Subcutaneous abdominal adipose tissue (tissue), 5 donors: ENCODE measurements around the gene GPR32.
A peak's percentile ranks its signal among the peaks of the same experiment; 100 is the strongest.

ENCODE experiments used
- H3K27ac ChIP-seq: one replicate; pipeline ENCODE4 v1.7.0; 2013; ENCODE audit warnings: low read depth, mild to moderate bottlenecking, inconsistent platforms, low read length, moderate library complexity
- H3K27me3 ChIP-seq, 5 donors: one replicate each; pipeline ENCODE4 v1.7.0; 2013; ENCODE audit warnings: low read length in 5 of 5, inconsistent platforms in 1 of 5; ENCODE audit not compliant: control insufficient read depth in 5 of 5, insufficient read depth in 4 of 5
- H3K36me3 ChIP-seq, 5 donors: one replicate each; pipeline ENCODE4 v1.7.0; 2013; ENCODE audit warnings: low read length in 5 of 5; ENCODE audit not compliant: control insufficient read depth in 5 of 5, insufficient read depth in 5 of 5
- H3K4me1 ChIP-seq, 5 donors: one replicate each; pipeline ENCODE4 v1.7.0; 2013; ENCODE audit warnings: low read length in 5 of 5, mild to moderate bottlenecking in 3 of 5, moderate library complexity in 1 of 5; ENCODE audit not compliant: control insufficient read depth in 5 of 5, insufficient read depth in 5 of 5
- H3K4me3 ChIP-seq, 5 donors: one replicate each; pipeline ENCODE4 v1.7.0; 2013; ENCODE audit warnings: low read length in 5 of 5, low read depth in 1 of 5
- H3K9ac ChIP-seq, 5 donors: one replicate each; pipeline ENCODE4 v1.7.0; 2013; ENCODE audit warnings: low read length in 5 of 5, mild to moderate bottlenecking in 4 of 5, moderate library complexity in 3 of 5
- H3K9me3 ChIP-seq, 5 donors: one replicate each; pipeline ENCODE4 v1.7.0; 2013; ENCODE audit warnings: low read length in 5 of 5; ENCODE audit not compliant: control insufficient read depth in 5 of 5
- donor health status: healthy.
- donor health status: healthy.
- donor health status: healthy.
- donor health status: healthy.
- donor health status: healthy.

GPR32 gene

GRCh38 chr19:50725911-50726230 lies 44.4 kb upstream of the GPR32 start:
- Histone ChIP-seq H3K9ac (no peak overlapping the region), H3K27ac (no peak overlapping the region), H3K4me1 (peaks cover 0 to 37% (median 33%) of the 10 kb centered on the region in 5 donors), H3K36me3 (no peaks in the 10 kb centered on the region), H3K9me3 (no peaks in the 10 kb centered on the region), H3K4me3 (peak overlapping the region in 3 of 5 donors; percentile 44 to 81 (median 65)), H3K27me3 (peaks cover 24 to 45% (median 32%) of the 10 kb centered on the region in 5 donors)

DNA sequence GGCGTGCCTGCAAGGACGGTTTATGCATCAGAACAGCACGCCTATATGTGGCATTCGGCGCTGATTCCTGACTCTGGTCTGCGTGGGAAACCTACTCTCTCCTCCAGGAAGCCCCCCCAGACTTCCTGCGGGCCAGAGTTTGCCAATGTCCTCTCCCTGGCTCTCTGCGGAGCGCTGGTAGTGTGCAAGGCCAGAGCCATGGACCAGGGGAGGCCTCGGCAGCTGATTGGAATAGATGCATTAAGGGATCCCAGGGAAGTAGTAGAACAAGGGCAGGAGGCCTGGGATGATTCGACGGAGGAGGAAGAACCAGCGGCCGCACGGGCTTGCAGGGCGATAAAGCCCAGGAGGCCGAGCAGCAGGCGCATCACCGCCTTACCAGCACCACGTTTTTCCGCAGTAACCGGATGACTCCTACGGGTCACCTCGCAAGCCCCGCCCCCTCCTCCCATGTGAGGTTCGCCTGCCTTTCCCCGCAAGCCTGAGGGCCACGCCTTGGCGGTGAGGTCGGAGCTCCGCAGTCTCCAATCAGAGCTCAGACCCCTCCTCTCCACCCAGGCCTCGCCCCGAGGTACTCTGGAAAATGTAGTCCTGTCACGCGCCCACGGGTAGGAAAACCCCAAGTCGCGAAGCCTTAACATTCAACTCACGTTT lies 42.1 kb upstream of the GPR32 start:
- Histone ChIP-seq H3K9ac (no peak overlapping the region), H3K4me3 (no peak overlapping the region)

GRCh38 chr19:50729894-50730293 lies 40.4 kb upstream of the GPR32 start:
- peaks cover 0 to 14% (median 14%) of the 10 kb centered on the region in 5 donors for H3K27me3 ChIP-seq
- H3K9me3 ChIP-seq: no peaks in the 10 kb centered on the region
- no peaks in the 10 kb centered on the region for H3K36me3 ChIP-seq
- H3K27ac ChIP-seq: no peak overlapping the region
- H3K4me3 ChIP-seq: no peak overlapping the region
- H3K4me1 ChIP-seq: peaks cover 0 to 16% (median 12%) of the 10 kb centered on the region in 5 donors
- no peak overlapping the region for H3K9ac ChIP-seq

More for the DNA sequence above, 42.1 kb upstream of the GPR32 start:
- no peaks in the 10 kb centered on the region for H3K9me3 ChIP-seq
- H3K36me3 ChIP-seq: no peaks in the 10 kb centered on the region
- no peak overlapping the region for H3K27ac ChIP-seq
- H3K4me1 ChIP-seq: peaks cover 0 to 32% (median 26%) of the 10 kb centered on the region in 5 donors
- H3K27me3 ChIP-seq: peaks cover 5 to 24% (median 19%) of the 10 kb centered on the region in 5 donors

DNA sequence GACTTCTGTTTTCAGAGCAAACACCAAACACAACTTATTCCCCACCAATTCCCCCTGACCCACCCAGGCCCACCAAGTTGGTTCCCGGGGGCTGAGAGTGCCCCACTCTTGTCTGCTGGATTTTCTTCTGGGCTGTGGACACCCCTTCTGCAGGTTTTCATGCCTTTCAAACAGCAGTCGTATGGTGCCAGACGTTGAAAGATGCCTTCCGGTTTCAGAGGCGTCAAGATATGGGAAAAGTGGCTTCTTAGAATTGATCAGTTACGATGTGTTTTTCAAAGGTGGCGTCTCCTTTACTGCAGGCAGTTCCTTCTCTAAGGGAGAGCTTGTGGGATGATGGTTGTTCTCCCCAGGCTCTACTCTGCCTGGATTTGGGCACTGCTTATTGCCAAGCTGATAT lies 34.4 kb upstream of the GPR32 start:
- Histone ChIP-seq H3K27me3 (peaks cover 7 to 33% (median 18%) of the 10 kb centered on the region in 5 donors), H3K4me3 (no peak overlapping the region), H3K9ac (no peak overlapping the region), H3K4me1 (no peaks in the 10 kb centered on the region), H3K27ac (no peak overlapping the region), H3K9me3 (no peaks in the 10 kb centered on the region), H3K36me3 (no peaks in the 10 kb centered on the region)

GRCh38 chr19:50736338-50736737 lies 33.9 kb upstream of the GPR32 start:
- Histone ChIP-seq H3K36me3 (no peaks in the 10 kb centered on the region), H3K9ac (no peak overlapping the region), H3K4me3 (no peak overlapping the region), H3K9me3 (no peaks in the 10 kb centered on the region), H3K27ac (no peak overlapping the region), H3K27me3 (peaks cover 11 to 38% (median 21%) of the 10 kb centered on the region in 5 donors), H3K4me1 (no peaks in the 10 kb centered on the region)

DNA sequence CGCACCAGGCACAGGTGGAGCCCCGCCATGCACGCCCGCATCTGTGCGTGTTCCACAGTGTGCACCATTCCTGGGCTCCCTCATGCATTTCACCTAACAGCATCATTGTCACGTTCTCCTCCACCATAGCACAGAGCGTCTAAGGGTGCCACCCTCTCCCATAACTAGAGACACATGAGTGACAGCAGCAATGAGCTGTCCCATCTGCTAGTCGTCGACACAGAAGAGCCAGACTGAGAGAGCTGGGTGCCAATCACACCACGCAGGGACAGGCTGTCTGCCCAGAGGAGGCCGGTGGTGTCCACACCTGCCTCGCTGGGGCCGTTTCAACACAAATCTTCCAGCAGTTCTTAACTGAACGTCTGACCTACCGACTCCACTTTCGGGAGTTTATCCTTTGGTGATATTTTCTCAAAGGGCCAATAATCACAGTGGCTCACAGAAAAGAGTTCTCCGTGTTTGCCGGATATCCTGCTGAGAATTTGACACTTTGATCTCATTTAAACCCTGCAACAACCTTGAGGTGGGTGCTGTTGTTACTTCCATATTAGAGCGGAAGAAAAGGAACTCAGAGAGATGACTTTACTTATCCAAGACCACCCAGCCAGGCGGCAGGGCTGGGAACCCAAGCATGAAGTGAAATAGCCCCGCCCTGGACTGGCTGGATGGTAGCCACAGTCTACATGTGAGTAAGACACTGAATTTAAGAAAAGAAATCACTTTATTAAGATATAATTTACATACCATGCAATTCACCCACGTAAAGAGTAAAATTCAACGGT lies 30.9 kb upstream of the GPR32 start:
- H3K4me1 ChIP-seq: no peaks in the 10 kb centered on the region
- no peaks in the 10 kb centered on the region for H3K9me3 ChIP-seq
- H3K27ac ChIP-seq: no peak overlapping the region
- peaks cover 17 to 45% (median 25%) of the 10 kb centered on the region in 5 donors for H3K27me3 ChIP-seq
- no peak overlapping the region for H3K4me3 ChIP-seq
- H3K9ac ChIP-seq: no peak overlapping the region
- H3K36me3 ChIP-seq: no peaks in the 10 kb centered on the region

GRCh38 chr19:50739914-50740426 lies 30.3 kb upstream of the GPR32 start:
- no peaks in the 10 kb centered on the region for H3K36me3 ChIP-seq
- H3K4me3 ChIP-seq: no peak overlapping the region
- H3K27me3 ChIP-seq: peaks cover 17 to 43% (median 25%) of the 10 kb centered on the region in 5 donors

GRCh38 chr19:50741179-50741933 lies 28.9 kb upstream of the GPR32 start:
- Histone ChIP-seq H3K36me3 (no peaks in the 10 kb centered on the region), H3K9ac (no peak overlapping the region), H3K9me3 (no peaks in the 10 kb centered on the region), H3K27ac (no peak overlapping the region), H3K27me3 (peaks cover 17 to 37% (median 24%) of the 10 kb centered on the region in 5 donors), H3K4me3 (no peak overlapping the region), H3K4me1 (no peaks in the 10 kb centered on the region)

More at GRCh38 chr19:50739914-50740426, 30.3 kb upstream of the GPR32 start:
- Histone ChIP-seq H3K4me1 (no peaks in the 10 kb centered on the region), H3K27ac (no peak overlapping the region), H3K9ac (no peak overlapping the region), H3K9me3 (no peaks in the 10 kb centered on the region)

- H3K4me1 ChIP-seq: no peaks in the 10 kb centered on the region
- H3K4me3 ChIP-seq: no peak overlapping the region
- H3K27me3 ChIP-seq: peaks cover 17 to 30% (median 24%) of the 10 kb centered on the region in 5 donors
- H3K9ac ChIP-seq: no peak overlapping the region
- H3K36me3 ChIP-seq: no peaks in the 10 kb centered on the region
- no peaks in the 10 kb centered on the region for H3K9me3 ChIP-seq
- no peak overlapping the region for H3K27ac ChIP-seq
These were observed 26.7 kb upstream of the GPR32 start for GRCh38 chr19:50743537-50743936.
